UCSD-AML1 (cell line): ENCODE measurements around the gene SH2B3.

Source experiments
- DNase-seq: peaks from one replicate; lab custom pipeline; 2025; ENCODE audit not compliant: unreplicated experiment; lab: John Stamatoyannopoulos, UW

The SH2B3 gene

DNA sequence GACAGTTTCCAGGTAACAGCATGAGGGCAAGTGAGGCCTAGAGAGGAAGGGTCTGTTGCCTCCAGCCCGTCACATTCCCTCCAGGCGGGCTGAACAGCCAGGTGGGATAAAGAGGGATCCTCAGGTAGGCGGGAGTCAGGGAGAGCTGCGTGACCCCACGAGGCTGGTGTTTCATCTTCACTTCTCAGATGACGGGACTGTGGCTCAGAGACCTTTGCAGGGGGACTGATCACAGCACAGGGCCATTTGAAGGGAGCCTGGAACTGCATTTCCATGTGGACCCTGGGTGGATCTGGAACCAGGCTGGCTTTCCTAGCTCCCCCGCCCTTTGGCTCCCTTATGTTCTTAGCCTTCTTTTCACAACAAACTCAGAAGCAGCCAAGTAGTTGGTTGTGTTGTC, 37.4 kb downstream of the SH2B3 start:
- no peak for DNase-seq

DNA sequence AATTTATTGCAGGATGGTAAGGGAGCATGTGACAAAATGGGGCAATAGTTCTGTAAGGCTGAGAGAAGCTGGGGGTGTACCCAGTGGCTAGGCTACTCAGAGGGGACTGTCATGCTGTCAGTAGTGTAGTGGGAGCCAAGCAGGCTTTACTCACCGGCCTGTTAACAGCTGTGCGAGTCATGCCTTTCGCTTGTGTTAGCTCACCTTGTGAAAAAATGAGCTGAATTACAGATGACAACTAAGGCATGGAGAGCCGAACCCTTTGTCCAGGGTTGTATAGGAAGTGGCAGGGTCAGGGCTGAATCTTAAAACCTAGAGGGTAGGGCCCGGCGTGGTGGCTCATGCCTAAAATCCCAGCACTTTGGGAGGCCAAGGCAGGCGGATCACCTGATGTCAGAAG, 37.9 kb downstream of the SH2B3 start:
- DNase-seq: no peak

DNA sequence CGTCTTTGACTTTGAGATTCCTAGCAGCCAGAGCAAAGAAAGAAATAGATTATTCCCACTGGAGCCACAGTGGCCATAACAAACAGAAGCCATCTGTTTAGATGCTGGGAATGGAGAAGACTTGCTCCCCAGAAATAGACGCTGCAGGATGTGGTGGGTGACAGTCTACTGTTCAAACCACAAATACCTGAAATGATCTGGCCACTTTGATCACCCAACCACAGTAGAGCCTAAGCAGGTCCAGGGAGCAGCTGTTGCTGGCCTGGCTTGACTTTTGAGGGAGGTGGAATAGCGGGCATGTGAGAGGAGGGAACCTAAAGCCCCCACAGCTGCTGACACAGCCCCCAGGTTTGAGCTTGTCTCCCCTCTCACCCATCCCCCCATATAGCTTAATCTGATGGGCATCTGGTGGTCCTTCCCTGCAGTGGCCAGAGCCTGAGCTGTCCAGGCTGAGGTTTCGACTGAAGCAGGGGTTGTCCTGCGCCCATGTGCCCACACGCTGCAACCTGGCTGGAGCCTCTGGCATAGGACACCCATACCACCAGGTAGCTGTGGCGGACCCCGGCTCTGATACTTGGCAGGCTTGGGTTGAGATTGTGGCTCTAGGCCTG, 38.7 kb downstream of the SH2B3 start:
- no peak for DNase-seq

DNA sequence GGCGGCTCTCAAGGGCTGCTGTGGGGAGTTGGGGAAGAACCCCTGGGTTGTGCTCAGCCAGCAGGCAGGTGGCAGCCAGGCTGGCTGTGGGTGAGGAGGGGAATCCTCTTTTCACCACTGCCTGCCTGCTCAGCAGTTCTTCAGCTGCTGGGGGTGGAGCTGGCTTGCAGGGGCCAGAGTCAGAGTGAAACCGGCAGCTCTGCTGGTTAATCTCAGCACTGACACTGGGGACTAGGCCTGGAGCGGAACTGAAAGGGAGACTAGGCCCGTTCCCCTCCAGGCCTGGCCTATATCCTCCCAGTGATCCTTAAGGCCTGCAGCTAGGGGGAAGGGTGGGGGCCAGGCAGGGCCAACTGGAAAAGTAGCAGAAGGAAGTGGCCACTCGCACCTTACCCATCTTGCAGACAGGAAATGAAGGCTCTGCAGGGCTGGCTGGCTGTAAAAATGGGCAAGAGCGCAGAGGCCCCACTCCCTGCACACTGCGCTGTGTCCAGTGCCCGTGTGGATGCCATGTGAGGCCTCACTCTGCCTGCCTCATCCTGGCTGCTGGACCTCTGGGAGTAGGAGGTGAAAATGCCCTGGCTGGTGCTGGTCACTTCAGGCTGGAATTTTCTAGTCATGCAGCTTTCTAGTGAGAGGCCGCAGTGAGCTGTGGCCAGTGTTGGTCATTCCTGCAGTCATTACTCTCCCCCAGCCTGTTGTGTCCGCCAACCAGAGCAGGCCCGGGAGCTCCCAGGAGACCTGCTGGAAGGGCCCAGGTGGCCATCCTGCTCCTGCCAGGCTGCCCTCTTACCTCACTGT, 39.4 kb downstream of the SH2B3 start:
- peak; percentile 64 for DNase-seq

DNA sequence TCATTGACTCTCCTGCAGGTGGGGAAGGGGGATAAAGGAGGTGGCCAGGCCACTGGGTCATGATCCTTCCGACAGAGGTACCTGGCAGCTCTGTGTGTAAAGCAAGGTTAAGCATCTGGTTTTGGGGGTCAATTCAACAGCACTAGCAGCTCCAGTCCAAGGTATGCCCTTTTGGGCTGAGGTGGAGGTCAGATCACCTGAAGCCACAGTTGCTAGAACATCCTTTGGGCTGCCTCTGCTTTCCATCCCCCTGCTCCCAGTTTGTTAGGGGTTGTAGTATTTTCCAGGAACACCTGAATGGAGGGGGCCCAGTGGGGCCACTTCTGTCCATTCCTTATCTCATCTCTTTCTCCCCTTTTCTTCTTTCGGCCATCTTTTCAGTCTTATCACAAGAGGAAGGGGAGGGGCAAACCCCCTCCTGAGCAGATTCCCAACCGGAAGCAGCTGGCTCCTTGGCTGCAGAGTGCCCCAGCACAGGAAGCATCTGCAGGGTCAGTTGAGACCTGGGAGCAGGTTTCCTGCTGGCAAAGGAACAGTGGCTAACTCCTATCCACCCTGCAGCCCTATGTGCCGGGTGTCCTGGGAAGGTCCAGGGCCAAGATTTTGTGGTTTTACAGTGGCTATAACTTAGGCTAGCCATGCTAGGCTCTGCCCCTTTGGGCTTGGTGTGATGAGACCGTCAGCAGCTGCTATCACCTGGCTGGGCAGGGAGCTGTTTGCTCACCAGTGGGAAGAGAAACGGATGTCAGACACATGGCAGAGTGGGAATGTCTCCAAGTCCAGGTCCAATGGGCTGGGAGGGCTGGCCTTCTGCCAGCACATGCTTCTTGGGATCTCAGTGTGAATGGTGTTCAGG, 40.2 kb downstream of the SH2B3 start:
- peak; percentile 65 for DNase-seq

DNA sequence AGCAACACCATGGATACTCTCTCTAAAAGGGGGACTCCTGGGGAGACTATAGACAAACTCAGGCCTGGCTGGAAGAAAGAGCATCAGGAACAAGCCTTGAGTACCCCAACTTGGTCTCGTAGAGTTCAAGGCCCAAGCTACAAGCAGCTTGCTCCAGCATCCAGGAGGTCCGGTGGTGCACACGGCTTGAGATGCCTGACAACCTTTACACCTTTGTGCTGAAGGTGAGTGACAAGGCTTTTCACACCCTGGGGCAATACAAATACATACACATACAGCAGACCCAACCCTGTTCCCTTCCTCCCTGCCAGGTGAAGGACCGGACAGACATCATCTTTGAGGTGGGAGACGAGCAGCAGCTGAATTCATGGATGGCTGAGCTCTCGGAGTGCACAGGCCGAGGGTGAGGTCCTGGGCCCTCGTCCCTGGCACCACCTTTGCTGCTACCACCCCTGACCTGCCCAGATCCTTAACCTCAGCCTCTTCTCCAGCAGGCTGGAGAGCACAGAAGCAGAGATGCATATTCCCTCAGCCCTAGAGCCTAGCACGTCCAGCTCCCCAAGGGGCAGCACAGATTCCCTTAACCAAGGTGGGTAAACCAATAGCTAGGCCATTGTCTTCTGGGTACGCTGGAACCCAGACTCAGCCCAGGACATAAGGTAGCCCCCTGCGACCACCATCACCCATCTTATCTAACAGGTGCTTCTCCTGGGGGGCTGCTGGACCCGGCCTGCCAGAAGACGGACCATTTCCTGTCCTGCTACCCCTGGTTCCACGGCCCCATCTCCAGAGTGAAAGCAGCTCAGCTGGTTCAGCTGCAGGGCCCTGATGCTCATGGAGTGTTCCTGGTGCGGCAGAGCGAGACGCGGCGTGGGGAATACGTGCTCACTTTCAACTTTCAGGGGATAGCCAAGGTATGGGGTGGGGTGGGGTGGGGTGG, 41.2 kb downstream of the SH2B3 start:
- DNase-seq: no peak

DNA sequence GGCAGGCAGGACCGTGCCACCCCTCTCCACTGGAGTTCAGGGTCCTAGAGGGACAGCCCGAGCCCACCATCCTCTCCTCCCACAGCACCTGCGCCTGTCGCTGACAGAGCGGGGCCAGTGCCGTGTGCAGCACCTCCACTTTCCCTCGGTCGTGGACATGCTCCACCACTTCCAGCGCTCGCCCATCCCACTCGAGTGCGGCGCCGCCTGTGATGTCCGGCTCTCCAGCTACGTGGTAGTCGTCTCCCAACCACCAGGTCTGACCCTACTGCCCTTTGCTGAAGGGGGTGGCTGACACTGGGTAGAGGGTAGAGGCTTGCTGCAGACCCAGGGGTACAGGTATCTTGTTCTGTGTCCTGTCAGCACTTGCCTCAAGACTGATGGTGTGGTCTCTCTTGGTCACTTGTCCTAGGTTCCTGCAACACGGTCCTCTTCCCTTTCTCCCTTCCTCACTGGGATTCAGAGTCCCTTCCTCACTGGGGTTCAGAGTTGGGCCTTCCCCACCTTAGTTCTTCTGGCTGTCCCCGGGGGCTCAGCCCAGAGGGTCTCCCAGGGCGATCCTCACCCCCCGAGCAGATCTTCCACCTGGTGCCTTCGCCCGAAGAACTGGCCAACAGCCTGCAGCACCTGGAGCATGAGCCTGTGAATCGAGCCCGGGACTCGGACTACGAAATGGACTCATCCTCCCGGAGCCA, 42.0 kb downstream of the SH2B3 start:
- DNase-seq: no peak

DNA sequence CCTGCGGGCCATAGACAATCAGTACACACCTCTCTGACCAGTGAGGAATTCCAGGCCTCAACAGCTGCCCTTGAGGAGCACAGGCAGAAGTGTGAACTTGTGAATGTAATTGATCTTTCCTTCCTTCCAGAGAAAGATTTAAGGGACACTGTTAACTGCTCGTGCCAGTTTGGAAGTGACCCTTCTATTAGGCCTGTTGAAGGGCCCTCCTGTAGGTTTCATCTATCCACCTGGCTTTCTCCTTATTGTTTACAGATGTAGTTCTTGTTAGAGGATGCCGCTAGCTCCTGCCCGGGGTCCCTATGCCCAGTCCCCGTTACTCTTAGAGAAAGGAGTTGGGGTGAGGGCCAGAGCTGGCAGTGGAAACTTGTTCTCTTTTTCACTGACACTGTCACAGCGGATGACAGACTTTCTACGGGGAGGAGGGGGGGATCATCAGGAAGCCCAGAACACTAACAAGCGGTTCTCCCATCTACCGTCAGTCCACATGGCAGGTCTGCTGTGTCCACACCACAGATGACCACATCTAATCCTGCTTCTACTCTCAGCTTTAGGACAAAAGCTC, 42.6 kb downstream of the SH2B3 start:
- no peak for DNase-seq

DNA sequence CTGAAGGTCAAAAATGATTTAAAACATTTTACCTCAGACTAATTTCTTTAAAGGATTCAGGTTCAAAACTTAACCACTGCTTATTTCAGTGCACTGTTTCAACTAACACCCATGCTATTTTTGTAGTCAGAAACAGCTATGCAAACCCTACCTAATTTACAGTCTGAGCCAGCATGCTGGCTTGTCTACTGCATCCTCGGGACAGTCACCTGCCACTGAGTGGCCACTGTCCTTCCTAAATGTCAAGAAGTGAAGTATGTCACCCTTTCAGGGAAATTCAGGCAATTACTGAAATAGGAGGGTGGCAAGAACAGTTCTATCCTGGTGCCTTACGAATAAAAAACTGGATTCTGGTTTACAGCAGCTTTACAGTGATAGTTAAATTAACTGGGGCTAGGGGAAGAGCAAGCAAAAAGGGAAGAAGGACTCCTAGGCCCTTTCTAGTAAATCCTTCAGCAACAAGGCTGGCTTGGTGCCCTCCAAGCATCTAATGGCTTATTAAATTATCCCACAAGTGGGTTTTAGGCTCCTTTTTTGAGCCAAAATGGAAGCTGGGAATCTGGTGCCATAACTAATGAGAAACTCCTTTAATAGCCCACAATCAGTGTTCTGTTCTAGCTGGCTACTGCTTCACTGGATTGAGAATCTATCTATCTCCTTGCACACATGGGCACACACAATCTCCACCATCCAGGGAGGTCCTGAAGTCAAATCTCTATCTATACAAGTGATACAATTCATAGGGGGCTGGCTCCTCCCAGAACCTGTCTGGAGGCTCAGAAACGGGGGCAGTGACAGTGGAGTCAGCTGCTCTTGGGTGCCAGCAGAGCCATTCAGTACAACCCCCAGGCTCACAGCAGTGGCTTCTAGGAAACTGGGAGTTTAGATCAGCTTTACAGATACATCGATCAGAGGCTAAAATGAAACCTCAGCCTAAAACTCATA, 43.4 kb downstream of the SH2B3 start:
- DNase-seq: no peak

DNA sequence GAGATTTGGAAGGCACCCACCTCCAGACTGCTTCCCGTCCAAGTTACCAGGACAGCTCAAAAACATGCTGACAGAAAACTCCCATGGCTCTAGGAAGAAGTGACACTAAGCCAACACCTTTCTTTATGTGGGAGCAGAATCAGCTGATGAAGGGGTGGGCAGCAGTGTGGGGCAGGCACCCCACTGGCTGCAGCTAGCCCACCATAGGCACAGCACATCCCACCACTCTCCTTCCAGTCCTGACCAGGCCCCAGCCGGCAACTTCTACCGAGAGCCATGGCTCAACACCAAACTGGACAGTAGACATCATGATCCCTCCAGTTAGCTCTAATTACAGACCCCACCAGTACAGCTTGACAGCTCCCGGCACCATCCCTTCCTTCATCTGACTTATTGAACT, 45.0 kb downstream of the SH2B3 start:
- no peak for DNase-seq

DNA sequence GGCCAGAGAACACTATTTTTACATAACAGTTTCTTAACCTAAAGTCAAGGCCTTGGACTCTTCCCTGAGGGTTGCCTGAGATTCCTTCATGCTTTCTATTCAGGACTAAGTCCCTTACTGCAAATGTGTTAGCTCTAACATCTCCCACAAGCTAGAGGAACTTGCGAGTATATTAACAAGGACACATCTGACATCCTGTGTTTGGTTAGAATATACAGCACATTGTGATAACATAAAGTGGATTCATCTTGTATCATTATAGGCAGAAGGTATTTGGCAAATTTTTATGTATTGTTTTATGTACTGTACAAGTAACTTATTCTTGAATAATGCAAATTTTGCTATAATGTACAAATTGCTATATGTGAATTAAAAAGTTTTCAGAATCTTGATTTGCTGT, 45.5 kb downstream of the SH2B3 start:
- no peak for DNase-seq

DNA sequence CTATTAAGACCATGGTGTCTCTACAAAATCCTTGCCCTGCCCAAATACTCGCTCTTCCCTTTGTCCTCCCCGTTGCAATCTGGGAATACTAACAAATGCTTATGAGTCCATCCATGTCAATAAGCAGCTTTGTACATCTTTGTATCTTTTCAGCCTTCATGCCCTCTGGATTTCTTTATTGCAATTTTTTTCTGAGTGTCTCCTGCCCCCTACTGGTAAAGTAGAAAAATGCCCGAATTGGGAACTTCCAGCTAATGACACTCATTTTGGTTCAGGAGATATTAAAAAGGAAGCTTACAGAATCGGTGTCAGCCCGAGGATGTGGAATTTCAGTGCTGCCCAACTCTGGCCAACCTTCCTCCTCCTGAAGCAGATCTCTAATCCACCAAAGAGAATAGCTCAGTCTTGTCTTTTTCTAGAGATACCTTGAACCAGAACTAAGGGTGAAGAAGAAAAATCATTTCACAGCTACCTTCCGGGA, 46.0 kb downstream of the SH2B3 start:
- no peak for DNase-seq

DNA sequence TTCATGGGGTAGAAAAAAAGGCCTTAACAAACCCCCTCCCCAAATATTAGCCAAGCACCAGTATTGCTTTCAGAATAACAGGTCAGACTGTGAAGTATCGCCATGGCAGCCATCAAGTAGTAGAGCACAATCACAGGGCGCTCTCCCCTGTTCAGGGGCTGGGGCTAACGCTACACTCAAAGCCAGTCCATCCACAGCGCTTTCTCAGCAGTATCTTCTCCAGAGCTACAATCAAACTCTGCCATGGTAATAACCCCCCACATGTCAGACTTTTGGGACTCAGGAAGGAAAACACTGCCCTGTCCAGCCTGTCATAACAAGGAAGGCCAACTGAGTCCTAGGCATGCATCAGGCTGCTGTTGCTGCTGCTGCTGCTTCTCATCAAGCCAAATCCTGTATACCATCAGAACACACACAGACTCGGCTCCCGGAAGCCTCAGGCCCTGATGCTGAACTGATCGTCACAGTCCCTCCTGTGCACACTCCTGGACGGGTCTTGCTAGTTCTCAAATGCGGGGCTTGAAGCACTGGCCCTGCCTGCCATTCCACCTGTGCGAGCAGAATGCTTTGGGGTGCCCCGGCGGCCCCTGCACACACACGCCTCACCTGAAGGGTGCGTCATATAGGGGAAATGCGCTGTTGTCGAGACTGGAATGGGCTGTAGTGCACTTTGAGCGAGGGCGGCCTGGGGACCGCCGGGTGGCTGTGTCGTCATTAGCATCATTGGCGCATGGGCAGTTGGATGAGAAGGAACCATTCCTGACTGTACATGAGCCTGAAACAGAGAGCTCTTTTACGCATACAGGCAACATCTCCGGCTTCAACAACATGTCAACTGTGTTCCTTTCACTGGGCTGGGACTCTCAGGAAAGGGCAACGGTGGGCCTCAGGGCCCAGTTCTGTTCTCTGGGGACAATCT, 47.6 kb downstream of the SH2B3 start:
- DNase-seq: no peak

DNA sequence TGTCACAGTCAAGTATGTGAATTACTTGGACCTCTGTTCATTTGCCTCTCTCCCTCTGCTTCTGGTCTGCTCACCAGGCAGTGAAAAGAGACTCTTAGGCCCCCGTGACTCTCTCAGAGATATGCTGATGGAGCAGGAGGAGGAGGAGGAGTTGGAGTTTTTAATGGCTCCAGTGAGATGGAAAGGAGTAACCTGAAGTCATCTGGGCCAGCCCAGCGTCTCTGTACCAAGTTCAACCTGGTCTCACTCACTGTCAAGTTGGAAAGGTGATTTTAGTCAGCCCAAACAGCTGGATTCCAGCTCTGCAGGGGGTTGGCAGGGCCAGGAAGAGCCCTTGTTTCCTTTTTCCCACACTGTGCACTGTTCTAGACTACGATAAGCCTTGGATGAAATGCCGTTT, 48.6 kb downstream of the SH2B3 start:
- no peak for DNase-seq

DNA sequence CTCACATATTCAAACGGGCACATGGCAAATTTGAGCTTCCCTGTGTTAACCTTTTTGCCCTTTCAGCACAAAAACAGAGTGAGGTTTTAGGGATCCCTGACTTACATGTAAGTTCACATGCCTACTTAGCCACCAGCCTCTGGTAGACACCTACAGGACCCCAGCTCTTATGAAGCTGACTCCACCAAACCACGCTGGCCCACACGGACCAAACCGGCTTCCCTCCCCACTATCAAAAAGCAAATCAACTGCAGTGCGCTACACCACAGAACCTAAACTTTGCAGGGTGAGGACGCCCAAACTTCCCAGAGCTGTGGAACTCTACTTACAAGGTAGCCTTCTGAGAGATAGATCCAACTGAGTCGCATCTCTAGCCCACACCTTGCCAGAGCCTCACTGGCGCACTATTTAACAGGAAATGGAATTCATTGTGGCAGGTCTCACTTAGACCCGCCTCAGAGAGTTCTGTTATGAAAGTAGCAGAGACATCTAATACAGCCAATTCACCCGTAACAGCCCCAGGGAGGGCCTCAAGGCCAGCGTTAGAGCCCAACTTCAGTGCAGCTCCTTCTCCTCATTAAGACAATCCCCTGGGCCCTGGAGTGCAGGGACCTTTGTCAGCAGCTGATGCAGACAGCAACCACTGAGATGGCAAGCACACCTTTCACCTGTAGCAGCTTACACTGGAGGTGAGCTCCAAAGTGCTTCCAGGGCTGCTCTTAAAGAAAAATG, 49.2 kb downstream of the SH2B3 start:
- no peak for DNase-seq

DNA sequence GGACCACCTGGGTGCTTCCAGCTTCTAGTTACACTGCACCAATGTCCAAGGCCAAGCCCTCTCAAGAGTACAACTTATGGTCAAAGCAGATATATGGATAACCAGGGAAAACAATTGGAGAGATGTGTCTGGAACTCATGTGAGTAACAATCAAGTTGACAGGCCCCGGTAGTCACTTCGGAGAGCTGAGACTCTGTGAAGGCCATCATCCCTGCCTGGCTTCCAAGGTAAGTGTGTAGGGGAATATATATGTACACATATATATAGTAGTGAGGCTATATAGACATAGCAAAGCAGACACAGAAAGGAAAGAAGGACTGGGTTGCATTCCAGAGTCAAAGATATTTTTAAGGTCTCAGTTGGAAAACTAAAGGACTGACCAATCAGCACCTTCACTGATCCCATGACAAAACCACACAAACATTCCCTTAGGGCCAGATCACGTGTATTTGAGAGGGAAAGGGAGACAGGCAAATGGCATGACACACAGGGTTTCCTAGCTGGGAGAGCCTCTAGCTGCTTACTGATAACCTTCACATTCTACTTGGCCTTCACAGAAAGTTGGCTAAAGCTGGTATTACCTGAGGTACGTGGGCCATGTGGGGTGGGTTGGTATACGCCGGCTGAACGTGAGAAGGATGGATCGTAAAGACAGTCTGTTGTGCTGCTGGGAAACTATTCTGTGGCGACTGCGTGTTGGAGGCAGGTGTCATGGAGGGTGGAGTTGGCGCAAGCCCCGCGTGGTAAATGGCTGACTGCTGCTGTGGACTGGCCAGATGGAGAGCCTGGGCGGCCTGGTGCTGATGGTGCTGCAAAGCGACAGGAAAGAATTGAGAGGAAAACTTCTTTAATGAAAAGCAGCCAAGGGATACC, 50.0 kb downstream of the SH2B3 start:
- DNase-seq: no peak
